ENCODE measurements around the gene RAB38. TPM values are rescaled to one million over a fixed set of nuclear protein-coding genes. Genes with fewer than 3 reads are reported as not detected.

Gene RAB38
- polyA plus RNA-seq, 3 donors, result 0.25 to 1.3 (median 0.69) TPM

DNA sequence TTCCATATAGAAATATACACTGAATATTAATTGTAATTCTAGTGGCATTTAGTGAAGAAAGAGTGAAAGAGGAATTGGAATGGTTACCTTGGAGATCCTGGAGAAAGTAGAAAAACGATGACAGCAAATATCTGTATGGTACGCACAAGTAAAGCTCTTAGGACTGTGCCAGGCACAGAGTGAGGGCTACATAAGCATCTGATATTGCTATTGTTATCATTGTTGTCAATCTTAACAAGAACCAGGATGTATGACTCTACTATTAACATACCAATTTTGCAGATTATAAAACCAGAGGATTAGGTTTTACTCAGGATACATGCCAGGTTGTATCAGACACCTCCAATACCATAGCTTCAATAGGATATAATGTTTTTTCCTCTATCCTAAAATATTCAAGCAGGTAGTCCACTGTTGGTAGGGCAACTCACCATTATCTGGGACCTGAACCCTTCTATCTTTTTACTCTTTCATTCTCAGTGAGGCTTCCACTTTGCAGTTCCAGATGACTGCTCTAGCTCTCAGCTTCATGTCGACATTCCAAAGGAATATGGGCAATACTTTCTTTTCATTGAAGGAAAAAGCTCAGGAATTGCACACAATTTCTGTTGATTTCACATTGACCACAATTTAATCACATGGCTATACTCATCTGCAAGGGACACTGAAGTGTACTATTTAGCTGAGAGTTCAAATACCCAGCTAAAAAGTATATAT, 73.2 kb downstream of the RAB38 start:
- WGBS (ENCODE audit: insufficient coverage), result 80% methylated on average over 1 of the region's 3 CpGs
- Histone ChIP-seq H3K9me3 (replicated peaks in 1 of 2; ENCODE audit: control insufficient read depth in 1 of 2, insufficient read depth in 1 of 2, low read length in 2 of 2) (no peaks in the 10 kb centered on the region), H3K27ac (ENCODE audit: low read depth in 1 of 2, low read length in 2 of 2) (no peak overlapping the region), H4K20me1 (ENCODE audit: insufficient read depth, low read length) (no peaks in the 10 kb centered on the region), H3K9ac (ENCODE audit: insufficient read depth, low read length, poor library complexity, severe bottlenecking) (no peak overlapping the region), H3K27me3 (ENCODE audit: control insufficient read depth in 2 of 2, insufficient read depth in 2 of 2, low read length in 2 of 2) (no peaks in the 10 kb centered on the region), H3K36me3 (replicated peaks in 1 of 2; ENCODE audit: control insufficient read depth in 1 of 2, insufficient read depth in 2 of 2, low read length in 2 of 2) (no peaks in the 10 kb centered on the region), H2AFZ (ENCODE audit: insufficient read depth, low read depth, low read length, poor library complexity, severe bottlenecking) (no peak overlapping the region), H3K4me1 (ENCODE audit: control insufficient read depth in 1 of 2, insufficient read depth in 2 of 2, low read length in 2 of 2) (peaks cover 0 to 5% of the 10 kb centered on the region in 2 donors), H3K4me3 (replicated peaks in 1 of 3; ENCODE audit: low read depth in 2 of 3, low read length in 3 of 3) (no peak overlapping the region), H3K79me2 (ENCODE audit: insufficient read depth, low read length) (no peaks in the 10 kb centered on the region), H3K4me2 (replicated peaks; ENCODE audit: extremely low read depth, low read length, poor library complexity, severe bottlenecking) (no peak overlapping the region)
- Mint-ChIP-seq H3K4me3 (no peak overlapping the region), H3K27me3 (ENCODE audit: low read depth in 3 of 3) (no peaks in the 10 kb centered on the region), H3K9me3 (no peaks in the 10 kb centered on the region), H3K36me3 (no peaks in the 10 kb centered on the region), H3K27ac (no peak overlapping the region), H3K4me1 (peaks cover 8% of the 10 kb centered on the region)
- no peak for DNase-seq
- intact Hi-C loops (cut with micrococcal nuclease), result no loop called here
- TF ChIP-seq, protein P1, sequence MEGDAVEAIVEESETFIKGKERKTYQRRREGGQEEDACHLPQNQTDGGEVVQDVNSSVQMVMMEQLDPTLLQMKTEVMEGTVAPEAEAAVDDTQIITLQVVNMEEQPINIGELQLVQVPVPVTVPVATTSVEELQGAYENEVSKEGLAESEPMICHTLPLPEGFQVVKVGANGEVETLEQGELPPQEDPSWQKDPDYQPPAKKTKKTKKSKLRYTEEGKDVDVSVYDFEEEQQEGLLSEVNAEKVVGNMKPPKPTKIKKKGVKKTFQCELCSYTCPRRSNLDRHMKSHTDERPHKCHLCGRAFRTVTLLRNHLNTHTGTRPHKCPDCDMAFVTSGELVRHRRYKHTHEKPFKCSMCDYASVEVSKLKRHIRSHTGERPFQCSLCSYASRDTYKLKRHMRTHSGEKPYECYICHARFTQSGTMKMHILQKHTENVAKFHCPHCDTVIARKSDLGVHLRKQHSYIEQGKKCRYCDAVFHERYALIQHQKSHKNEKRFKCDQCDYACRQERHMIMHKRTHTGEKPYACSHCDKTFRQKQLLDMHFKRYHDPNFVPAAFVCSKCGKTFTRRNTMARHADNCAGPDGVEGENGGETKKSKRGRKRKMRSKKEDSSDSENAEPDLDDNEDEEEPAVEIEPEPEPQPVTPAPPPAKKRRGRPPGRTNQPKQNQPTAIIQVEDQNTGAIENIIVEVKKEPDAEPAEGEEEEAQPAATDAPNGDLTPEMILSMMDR (IDR thresholded peaks at IDR 0.05), result no peak

DNA sequence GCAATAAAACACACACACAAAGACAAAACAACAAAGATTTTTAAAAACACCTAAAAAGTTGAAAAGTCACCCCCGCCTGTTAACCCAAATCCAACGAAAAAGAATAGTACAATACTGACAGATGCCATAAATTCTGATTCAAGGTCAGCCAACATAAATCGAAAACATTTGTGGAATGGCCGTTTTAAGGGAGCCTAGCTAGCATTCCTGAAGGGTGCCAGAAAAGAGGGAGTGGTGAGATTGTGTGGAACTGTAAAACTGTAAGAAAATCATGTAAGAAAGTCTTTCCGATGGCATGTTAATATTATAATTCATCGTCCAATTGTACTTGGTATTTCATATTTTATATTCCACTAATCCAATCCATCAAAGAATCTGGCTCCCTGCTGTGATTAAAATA, 75.1 kb downstream of the RAB38 start:
- no CpG with 5 or more reads among the region's 6 CpGs for WGBS (ENCODE audit: insufficient coverage)
- intact Hi-C loops (cut with micrococcal nuclease), result no loop called here
- Histone ChIP-seq H4K20me1 (ENCODE audit: insufficient read depth, low read length) (no peaks in the 10 kb centered on the region), H3K9me3 (replicated peaks in 1 of 2; ENCODE audit: control insufficient read depth in 1 of 2, insufficient read depth in 1 of 2, low read length in 2 of 2) (no peaks in the 10 kb centered on the region), H2AFZ (ENCODE audit: insufficient read depth, low read depth, low read length, poor library complexity, severe bottlenecking) (no peak overlapping the region), H3K4me2 (replicated peaks; ENCODE audit: extremely low read depth, low read length, poor library complexity, severe bottlenecking) (no peak overlapping the region), H3K4me1 (ENCODE audit: control insufficient read depth in 1 of 2, insufficient read depth in 2 of 2, low read length in 2 of 2) (peaks cover 0 to 5% of the 10 kb centered on the region in 2 donors), H3K9ac (ENCODE audit: insufficient read depth, low read length, poor library complexity, severe bottlenecking) (no peak overlapping the region), H3K27me3 (ENCODE audit: control insufficient read depth in 2 of 2, insufficient read depth in 2 of 2, low read length in 2 of 2) (no peaks in the 10 kb centered on the region), H3K79me2 (ENCODE audit: insufficient read depth, low read length) (no peaks in the 10 kb centered on the region), H3K27ac (ENCODE audit: low read depth in 1 of 2, low read length in 2 of 2) (no peak overlapping the region), H3K4me3 (replicated peaks in 1 of 3; ENCODE audit: low read depth in 2 of 3, low read length in 3 of 3) (no peak overlapping the region), H3K36me3 (replicated peaks in 1 of 2; ENCODE audit: control insufficient read depth in 1 of 2, insufficient read depth in 2 of 2, low read length in 2 of 2) (no peaks in the 10 kb centered on the region)
- Mint-ChIP-seq H3K4me1 (peaks cover 8% of the 10 kb centered on the region), H3K9me3 (no peaks in the 10 kb centered on the region), H3K27me3 (ENCODE audit: low read depth in 3 of 3) (no peaks in the 10 kb centered on the region), H3K4me3 (no peak overlapping the region), H3K27ac (no peak overlapping the region), H3K36me3 (no peaks in the 10 kb centered on the region)
- no peak for DNase-seq
- TF ChIP-seq, protein P1 (IDR thresholded peaks at IDR 0.05), result no peak
